RWPE2 (cell line): ENCODE data around the gene CC2D2B.
"Not testable (repeated sequence)": the region's sequence is repeated elsewhere in the genome, so short reads cannot be mapped to it uniquely, and the experiment has no call there.

Experiments used
- ATAC-seq: fragments of 200-7000 bp; cut with Tn5 transposase; 3 replicates; pipeline ENCODE4 v1.9.1; 2021; ENCODE audit warnings: low read depth
- DNase-seq: peaks from one replicate; pipeline ENCODE4 v3.0.0-alpha.2; 2020; ENCODE audit warnings: low spot score
- H3K27ac ChIP-seq: fragments of 450-650 bp; 2 replicates; pipeline ENCODE4 v1.5.1; 2017; ENCODE audit warnings: mild to moderate bottlenecking; ENCODE audit not compliant: poor library complexity, severe bottlenecking
- H3K27me3 ChIP-seq: fragments of 250-450 bp; sonication (Bioruptor Pico); 2 replicates; pipeline ENCODE4 v1.5.1; 2021; ENCODE audit warnings: mild to moderate bottlenecking, moderate library complexity; ENCODE audit not compliant: insufficient read depth, poor library complexity, severe bottlenecking
- H3K36me3 ChIP-seq: fragments of 250-450 bp; sonication (Bioruptor Pico); 2 replicates; pipeline ENCODE4 v1.5.1; 2020; ENCODE audit warnings: low read depth, mild to moderate bottlenecking, moderate library complexity
- H3K4me1 ChIP-seq: fragments of 250-450 bp; sonication (Bioruptor Pico); 2 replicates; pipeline ENCODE4 v1.5.1; 2021; ENCODE audit warnings: mild to moderate bottlenecking, moderate library complexity; ENCODE audit not compliant: insufficient read depth, poor library complexity, severe bottlenecking
- H3K4me3 ChIP-seq: fragments of 250-450 bp; sonication (Bioruptor Pico); 2 replicates; pipeline ENCODE4 v1.5.1; 2021; ENCODE audit warnings: mild to moderate bottlenecking, moderate library complexity; ENCODE audit not compliant: severe bottlenecking
- H3K9me3 ChIP-seq: fragments of 250-450 bp; sonication (Bioruptor Pico); 2 replicates; pipeline ENCODE4 v1.5.1; 2021; ENCODE audit warnings: mild to moderate bottlenecking, moderate library complexity; ENCODE audit not compliant: severe bottlenecking
- TF ChIP-seq, protein P1 (sequence below): fragments of 450-650 bp; IDR thresholded peaks from one replicate; pipeline ENCODE4 v1.5.1; 2017; ENCODE audit warnings: mild to moderate bottlenecking, moderate library complexity; ENCODE audit not compliant: poor library complexity, severe bottlenecking

Gene CC2D2B

DNA sequence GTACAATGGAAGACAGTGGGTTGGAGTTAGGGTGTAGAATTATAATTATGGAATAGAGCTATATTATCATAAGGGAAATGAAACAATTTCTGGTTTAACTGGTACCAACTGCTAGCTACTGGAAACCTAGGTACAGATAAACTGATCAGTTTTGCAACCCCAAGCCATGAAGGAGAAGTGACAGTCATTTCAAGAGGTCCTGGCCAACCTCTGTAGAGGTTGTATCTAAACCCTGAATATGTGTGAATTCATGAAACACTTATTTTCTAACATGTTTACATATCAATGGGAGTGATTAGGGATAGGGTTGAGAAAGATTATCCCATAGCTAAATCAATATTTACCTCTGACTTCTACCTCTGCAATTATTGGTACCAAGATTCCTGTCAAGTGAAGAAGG is 29.9 kb upstream of the CC2D2B start:
- no peak overlapping the region for H3K4me3 ChIP-seq
- no peak for ATAC-seq

DNA sequence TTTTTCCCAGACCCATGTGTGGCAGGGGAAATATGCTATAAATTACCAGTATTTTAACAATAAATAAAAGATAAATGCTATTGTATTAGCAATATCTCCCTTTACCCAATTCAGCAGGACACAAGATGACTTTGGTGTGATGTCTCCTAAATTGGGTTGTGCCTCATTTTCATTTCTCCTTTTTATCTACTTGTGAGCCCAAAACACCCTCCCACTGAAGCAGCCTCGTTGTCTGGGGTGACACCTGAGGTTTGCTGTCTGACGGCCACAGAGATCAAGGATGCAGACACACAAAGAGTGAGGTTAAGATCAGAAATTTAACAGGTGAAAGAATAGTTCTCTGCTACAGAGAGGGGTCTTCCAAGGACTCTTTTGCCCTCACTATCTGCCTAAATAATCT is 27.1 kb upstream of the CC2D2B start:
- TF ChIP-seq, protein P1, sequence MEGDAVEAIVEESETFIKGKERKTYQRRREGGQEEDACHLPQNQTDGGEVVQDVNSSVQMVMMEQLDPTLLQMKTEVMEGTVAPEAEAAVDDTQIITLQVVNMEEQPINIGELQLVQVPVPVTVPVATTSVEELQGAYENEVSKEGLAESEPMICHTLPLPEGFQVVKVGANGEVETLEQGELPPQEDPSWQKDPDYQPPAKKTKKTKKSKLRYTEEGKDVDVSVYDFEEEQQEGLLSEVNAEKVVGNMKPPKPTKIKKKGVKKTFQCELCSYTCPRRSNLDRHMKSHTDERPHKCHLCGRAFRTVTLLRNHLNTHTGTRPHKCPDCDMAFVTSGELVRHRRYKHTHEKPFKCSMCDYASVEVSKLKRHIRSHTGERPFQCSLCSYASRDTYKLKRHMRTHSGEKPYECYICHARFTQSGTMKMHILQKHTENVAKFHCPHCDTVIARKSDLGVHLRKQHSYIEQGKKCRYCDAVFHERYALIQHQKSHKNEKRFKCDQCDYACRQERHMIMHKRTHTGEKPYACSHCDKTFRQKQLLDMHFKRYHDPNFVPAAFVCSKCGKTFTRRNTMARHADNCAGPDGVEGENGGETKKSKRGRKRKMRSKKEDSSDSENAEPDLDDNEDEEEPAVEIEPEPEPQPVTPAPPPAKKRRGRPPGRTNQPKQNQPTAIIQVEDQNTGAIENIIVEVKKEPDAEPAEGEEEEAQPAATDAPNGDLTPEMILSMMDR, result no peak
- DNase-seq (no peak), ATAC-seq (no peak)
- H3K4me3 ChIP-seq, result no peak overlapping the region
- no peaks in the 10 kb centered on the region for H3K9me3 ChIP-seq
- no peaks in the 10 kb centered on the region for H3K4me1 ChIP-seq
- H3K27ac ChIP-seq, result no peak overlapping the region
- H3K27me3 ChIP-seq, result no peaks in the 10 kb centered on the region
- peaks cover 8% of the 10 kb centered on the region; the same call in 1 of the 2 replicates for H3K36me3 ChIP-seq

More for the DNA sequence above, 29.9 kb upstream of the CC2D2B start:
- Histone ChIP-seq H3K9me3 (no peaks in the 10 kb centered on the region), H3K36me3 (peaks cover 14% of the 10 kb centered on the region; the same call in 1 of the 2 replicates), H3K27me3 (no peaks in the 10 kb centered on the region), H3K27ac (no peak overlapping the region), H3K4me1 (no peaks in the 10 kb centered on the region)
- DNase-seq, result no peak
- TF ChIP-seq, protein P1, result no peak

DNA sequence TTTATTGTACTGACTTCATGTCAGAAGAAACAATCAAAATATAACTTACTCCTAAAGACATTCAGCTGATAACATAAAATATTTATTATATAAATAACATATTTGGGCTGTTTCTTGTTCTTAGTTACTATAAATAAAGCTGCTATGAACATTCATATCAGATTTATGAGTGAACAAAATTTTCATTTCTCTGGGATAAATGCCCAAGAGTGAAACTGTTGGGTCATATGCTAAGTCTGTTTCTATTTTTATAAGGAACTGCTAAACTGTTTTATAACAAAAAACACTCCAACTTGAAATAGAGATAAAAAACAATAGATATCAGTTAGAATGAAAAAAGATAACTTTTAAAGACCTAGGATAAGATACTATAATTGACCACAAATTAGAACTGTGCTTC is 26.5 kb upstream of the CC2D2B start:
- ATAC-seq (no peak), DNase-seq (no peak)
- no peaks in the 10 kb centered on the region for H3K9me3 ChIP-seq
- H3K4me1 ChIP-seq, result no peaks in the 10 kb centered on the region
- H3K27me3 ChIP-seq, result no peaks in the 10 kb centered on the region
- peaks cover 2% of the 10 kb centered on the region; the same call in 1 of the 2 replicates for H3K36me3 ChIP-seq
- H3K4me3 ChIP-seq, result no peak overlapping the region
- no peak overlapping the region for H3K27ac ChIP-seq
- TF ChIP-seq, protein P1, result no peak

DNA sequence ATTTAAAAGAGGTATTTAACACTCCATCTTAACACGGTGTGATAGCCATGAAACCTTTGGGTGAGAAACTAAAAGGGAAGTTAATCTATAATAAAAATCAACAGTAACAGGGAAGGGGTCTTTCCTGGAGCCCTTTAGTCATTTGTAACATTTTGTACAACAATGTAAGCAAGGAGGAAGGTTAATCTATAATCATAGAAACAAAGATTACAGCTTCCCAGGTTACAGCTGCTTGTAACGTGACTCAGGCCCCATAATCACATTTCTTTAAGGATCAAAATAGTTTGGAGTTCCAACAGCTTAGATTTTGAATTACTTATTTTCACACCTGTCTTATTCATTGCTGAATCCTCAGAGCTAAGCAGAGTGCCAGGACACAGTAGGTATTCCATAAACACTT is 17.9 kb upstream of the CC2D2B start:
- Histone ChIP-seq H3K27me3 (no peaks in the 10 kb centered on the region), H3K4me3 (no peak overlapping the region), H3K9me3 (no peaks in the 10 kb centered on the region), H3K36me3 (peaks cover 4% of the 10 kb centered on the region; the same call in 1 of the 2 replicates), H3K27ac (no peak overlapping the region), H3K4me1 (no peaks in the 10 kb centered on the region)
- no peak for ATAC-seq
- TF ChIP-seq, protein P1, result no peak
- no peak for DNase-seq

DNA sequence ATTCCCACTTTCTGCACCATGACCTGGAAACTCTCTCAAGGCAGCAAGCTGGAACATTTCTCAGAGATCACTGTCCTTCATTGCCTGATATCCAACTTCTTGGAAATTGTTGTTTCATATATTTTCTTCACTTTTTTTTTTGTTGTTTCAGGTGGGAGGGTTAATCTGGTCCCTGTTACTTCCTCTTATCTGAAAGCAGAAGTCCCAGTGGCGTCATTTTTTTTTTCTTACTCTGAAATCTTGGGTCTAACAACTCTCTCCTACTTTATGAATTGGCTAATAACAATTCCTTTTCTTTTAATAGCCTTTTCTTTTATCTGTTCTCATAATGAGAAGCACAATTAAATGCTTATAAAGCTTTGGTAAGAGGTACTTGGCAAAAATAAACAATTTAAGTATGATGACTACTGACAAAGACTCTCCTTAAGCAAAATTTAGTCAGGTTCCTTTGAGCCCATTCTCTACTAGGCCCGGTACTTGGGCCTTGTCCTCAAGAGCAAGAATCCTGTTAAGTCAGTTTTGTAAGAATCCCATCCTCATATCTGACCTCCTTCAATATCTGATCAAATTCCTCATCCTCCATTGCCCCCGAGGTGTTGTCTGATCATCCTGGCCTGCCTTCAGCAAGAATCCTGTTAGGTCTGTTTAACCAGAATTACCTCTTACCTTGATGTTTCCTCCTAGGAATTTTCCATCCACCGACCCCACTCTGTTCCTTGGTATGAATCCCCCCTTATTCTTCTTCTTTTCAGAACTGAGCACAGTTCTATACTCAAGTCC is 11.5 kb upstream of the CC2D2B start:
- Histone ChIP-seq H3K9me3 (no peaks in the 10 kb centered on the region), H3K27me3 (no peaks in the 10 kb centered on the region), H3K27ac (no peak overlapping the region), H3K4me1 (no peaks in the 10 kb centered on the region), H3K4me3 (no peak overlapping the region), H3K36me3 (peaks cover 26% of the 10 kb centered on the region)
- DNase-seq (no peak), ATAC-seq (no peak)
- TF ChIP-seq, protein P1, result no peak

DNA sequence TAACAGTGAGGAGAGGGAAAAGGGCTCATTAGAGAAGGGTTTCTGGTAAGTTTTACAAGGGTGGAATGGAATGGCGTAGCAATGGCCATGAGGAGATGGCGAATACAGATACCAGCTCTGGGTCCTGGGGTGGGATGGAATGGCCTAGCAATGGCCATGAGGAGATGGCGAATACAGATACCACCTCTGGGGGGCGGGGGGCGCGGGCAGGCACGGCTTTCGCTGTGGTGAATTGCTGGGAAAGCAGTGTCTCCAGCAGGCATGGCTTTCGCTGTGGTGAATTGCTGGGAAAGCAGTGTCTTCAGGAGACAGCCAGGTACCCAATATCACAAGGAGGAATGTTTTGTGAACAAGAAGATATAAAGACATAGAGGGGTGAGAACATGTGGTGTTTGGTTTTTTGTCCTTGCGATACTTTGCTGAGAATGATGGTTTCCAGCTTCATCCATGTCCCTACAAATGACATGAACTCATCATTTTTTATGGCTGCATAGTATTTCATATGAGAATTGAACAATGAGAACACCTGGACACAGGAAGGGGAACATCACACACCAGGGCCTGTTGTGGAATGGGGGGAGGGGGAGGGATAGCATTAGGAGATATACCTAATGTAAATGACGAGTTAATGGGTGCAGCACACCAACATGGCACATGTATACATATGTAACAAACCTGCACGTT is 1.7 kb upstream of the CC2D2B start:
- H3K4me1 ChIP-seq, H3K36me3 ChIP-seq, H3K4me3 ChIP-seq, H3K9me3 ChIP-seq, H3K27me3 ChIP-seq, DNase-seq, H3K27ac ChIP-seq, ATAC-seq: not testable (repeated sequence)
